GM18508 (cell line): ENCODE measurements around the gene SLC7A1.
A peak's percentile ranks its signal among the peaks of the same experiment; 100 is the strongest.
"Not testable (repeated sequence)": the region's sequence is repeated elsewhere in the genome, so short reads cannot be mapped to it uniquely, and the experiment has no call there.

Experiments
- ATAC-seq: cut with Tn5 transposase; IDR thresholded peaks from one replicate; pipeline ENCODE4 v1.9.1; 2021; ENCODE audit warnings: moderate number of reproducible peaks; ENCODE audit not compliant: insufficient read depth, unreplicated experiment

SLC7A1 gene

GRCh38 chr13:29595380-29596063 lies at the start of gene SLC7A1:
TSS of gene SLC7A1 (minus strand) at chr13:29595688. CDS start at chr13:29536188, 59,500 bp downstream.
- ATAC-seq = peak; percentile 62

- no peak for ATAC-seq
These were observed 45.2 kb upstream of the SLC7A1 start for GRCh38 chr13:29640665-29641064.

GRCh38 chr13:29636831-29637230 lies 41.3 kb upstream of the SLC7A1 start:
- ATAC-seq = not testable (repeated sequence)

GRCh38 chr13:29624997-29625396 lies 29.5 kb upstream of the SLC7A1 start:
- ATAC-seq = no peak

GRCh38 chr13:29621841-29622240 lies 26.4 kb upstream of the SLC7A1 start:
- ATAC-seq = no peak

GRCh38 chr13:29621051-29621800 lies 25.7 kb upstream of the SLC7A1 start:
- no peak for ATAC-seq

- ATAC-seq = no peak
These were observed 24.5 kb upstream of the SLC7A1 start for GRCh38 chr13:29619995-29620394.

GRCh38 chr13:29613101-29613500 lies 17.6 kb upstream of the SLC7A1 start:
- ATAC-seq = no peak

- no peak for ATAC-seq
These were observed 12.0 kb upstream of the SLC7A1 start for GRCh38 chr13:29607465-29607864.

- no peak for ATAC-seq
These were observed 10.5 kb upstream of the SLC7A1 start for GRCh38 chr13:29605860-29606526.

GRCh38 chr13:29598321-29598720 lies 2.8 kb upstream of the SLC7A1 start:
- no peak for ATAC-seq

- no peak for ATAC-seq
These were observed 2.2 kb upstream of the SLC7A1 start for GRCh38 chr13:29597706-29598105.

- no peak for ATAC-seq
These were observed 1.8 kb upstream of the SLC7A1 start for GRCh38 chr13:29597246-29597645.

- no peak for ATAC-seq
These were observed 553 bp upstream of the SLC7A1 start for GRCh38 chr13:29596064-29596418.

- peak; percentile 22 for ATAC-seq
These were observed 643 bp downstream of the SLC7A1 start for GRCh38 chr13:29594710-29595379.

- ATAC-seq = peak; percentile 39
These were observed 1.2 kb downstream of the SLC7A1 start for GRCh38 chr13:29594303-29594709.

GRCh38 chr13:29593605-29594297 lies 1.7 kb downstream of the SLC7A1 start:
- ATAC-seq = no peak

GRCh38 chr13:29591310-29591709 lies 4.2 kb downstream of the SLC7A1 start:
- no peak for ATAC-seq

GRCh38 chr13:29589967-29590366 lies 5.5 kb downstream of the SLC7A1 start:
- ATAC-seq = no peak

GRCh38 chr13:29589234-29589633 lies 6.3 kb downstream of the SLC7A1 start:
- ATAC-seq = no peak
